ENCODE measurements around the gene MFSD12. TPM values are rescaled to one million over a fixed set of nuclear protein-coding genes. Genes with fewer than 3 reads are reported as not detected.

MFSD12 gene
- total and polyA plus RNA-seq, 2 experiments from 2014 or later = 35.3 to 91.1 TPM

DNA sequence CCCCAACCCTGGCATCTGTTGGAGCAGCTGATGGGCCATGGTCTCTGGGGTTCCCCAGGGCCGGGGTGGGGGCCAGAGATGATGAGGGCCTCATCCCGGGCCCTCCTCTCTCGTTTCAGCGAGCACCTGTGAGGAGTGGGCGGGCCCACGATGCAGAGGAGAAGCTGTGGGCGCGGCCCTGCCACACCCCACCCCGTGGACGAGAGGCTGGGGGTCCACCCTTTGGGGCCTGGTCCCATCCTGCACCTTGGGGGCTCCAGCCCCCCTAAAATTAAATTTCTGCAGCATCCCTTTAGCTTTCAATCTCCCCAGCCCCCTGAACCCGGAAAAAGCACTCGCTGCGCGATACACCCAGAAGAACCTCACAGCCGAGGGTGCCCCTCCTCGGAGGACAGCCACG, 21.0 kb upstream of the MFSD12 start:
- H3K4me1 ChIP-seq (ENCODE audit: insufficient read depth) = peaks cover 12% of the 10 kb centered on the region
- peaks cover 39% of the 10 kb centered on the region for H3K27me3 Mint-ChIP-seq (ENCODE audit: insufficient read depth, low read depth, poor library complexity)
- no peak for TF ChIP-seq ZNF462 (CRISPR knock-in tag; IDR thresholded peaks at IDR 0.05)
- no peak for TF ChIP-seq ZNF114 (CRISPR knock-in tag; IDR thresholded peaks at IDR 0.05)
- TF ChIP-seq EZH2 (IDR thresholded peaks at IDR 0.05; ENCODE audit: low read depth, unreplicated experiment) = no peak
- TF ChIP-seq CREB1 (CRISPR knock-in tag; IDR thresholded peaks at IDR 0.05; ENCODE audit: low read depth) = no peak
- TF ChIP-seq, protein P1, sequence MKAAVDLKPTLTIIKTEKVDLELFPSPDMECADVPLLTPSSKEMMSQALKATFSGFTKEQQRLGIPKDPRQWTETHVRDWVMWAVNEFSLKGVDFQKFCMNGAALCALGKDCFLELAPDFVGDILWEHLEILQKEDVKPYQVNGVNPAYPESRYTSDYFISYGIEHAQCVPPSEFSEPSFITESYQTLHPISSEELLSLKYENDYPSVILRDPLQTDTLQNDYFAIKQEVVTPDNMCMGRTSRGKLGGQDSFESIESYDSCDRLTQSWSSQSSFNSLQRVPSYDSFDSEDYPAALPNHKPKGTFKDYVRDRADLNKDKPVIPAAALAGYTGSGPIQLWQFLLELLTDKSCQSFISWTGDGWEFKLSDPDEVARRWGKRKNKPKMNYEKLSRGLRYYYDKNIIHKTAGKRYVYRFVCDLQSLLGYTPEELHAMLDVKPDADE (IDR thresholded peaks at IDR 0.05) = no peak
- TF ChIP-seq POLR2AphosphoS5 (IDR thresholded peaks at IDR 0.05; ENCODE audit: low read depth) = no peak
- TF ChIP-seq JUNB (IDR thresholded peaks at IDR 0.05; ENCODE audit: unreplicated experiment) = no peak
- no peak for TF ChIP-seq ZNF331 (CRISPR knock-in tag; IDR thresholded peaks at IDR 0.05; ENCODE audit: low read depth)
- TF ChIP-seq STAT1 (IDR thresholded peaks at IDR 0.05; ENCODE audit: unreplicated experiment) = no peak
- peaks cover 6% of the 10 kb centered on the region; the same call in 1 of the 2 replicates for H4K20me1 ChIP-seq (replicated peaks; ENCODE audit: insufficient read depth)
- H3K27ac ChIP-seq (ENCODE audit: low read depth) = no peak overlapping the region
- H3K4me3 Mint-ChIP-seq = peak overlapping the region; percentile 79
- no peaks in the 10 kb centered on the region for H3K79me2 ChIP-seq (replicated peaks; ENCODE audit: insufficient read depth)
- no peak overlapping the region for H3K27ac Mint-ChIP-seq
- peaks cover 16% of the 10 kb centered on the region; the same call in 1 of the 2 replicates for H3K27me3 ChIP-seq (ENCODE audit: insufficient read depth)
- peaks cover 11% of the 10 kb centered on the region for H3F3A ChIP-seq (replicated peaks; ENCODE audit: low read depth)
- H3K4me1 Mint-ChIP-seq = peaks cover 9% of the 10 kb centered on the region
- peaks cover 9% of the 10 kb centered on the region for H3K36me3 Mint-ChIP-seq (ENCODE audit: low read depth)
- H3K4me2 ChIP-seq = peak overlapping the region; percentile 80
- no peaks in the 10 kb centered on the region for H3K9me2 ChIP-seq (ENCODE audit: insufficient read depth)
- ATAC-seq (peak; percentile 1; the same call in 2 of the 3 replicates), DNase-seq (ENCODE audit: low spot score) (no peak)
- no peaks in the 10 kb centered on the region for H3K36me3 ChIP-seq (ENCODE audit: insufficient read depth)
- H3K4me3 ChIP-seq = peak overlapping the region; percentile 59
- no peak overlapping the region for H2AFZ ChIP-seq
- H3K9me3 Mint-ChIP-seq = no peaks in the 10 kb centered on the region

All from GM23338 (cell line).